ENCODE data around the gene RPL28. TPM values are rescaled to one million over a fixed set of nuclear protein-coding genes. Genes with fewer than 3 reads are reported as not detected.

RPL28 gene
- total RNA-seq, 1 donor: 829 TPM

DNA sequence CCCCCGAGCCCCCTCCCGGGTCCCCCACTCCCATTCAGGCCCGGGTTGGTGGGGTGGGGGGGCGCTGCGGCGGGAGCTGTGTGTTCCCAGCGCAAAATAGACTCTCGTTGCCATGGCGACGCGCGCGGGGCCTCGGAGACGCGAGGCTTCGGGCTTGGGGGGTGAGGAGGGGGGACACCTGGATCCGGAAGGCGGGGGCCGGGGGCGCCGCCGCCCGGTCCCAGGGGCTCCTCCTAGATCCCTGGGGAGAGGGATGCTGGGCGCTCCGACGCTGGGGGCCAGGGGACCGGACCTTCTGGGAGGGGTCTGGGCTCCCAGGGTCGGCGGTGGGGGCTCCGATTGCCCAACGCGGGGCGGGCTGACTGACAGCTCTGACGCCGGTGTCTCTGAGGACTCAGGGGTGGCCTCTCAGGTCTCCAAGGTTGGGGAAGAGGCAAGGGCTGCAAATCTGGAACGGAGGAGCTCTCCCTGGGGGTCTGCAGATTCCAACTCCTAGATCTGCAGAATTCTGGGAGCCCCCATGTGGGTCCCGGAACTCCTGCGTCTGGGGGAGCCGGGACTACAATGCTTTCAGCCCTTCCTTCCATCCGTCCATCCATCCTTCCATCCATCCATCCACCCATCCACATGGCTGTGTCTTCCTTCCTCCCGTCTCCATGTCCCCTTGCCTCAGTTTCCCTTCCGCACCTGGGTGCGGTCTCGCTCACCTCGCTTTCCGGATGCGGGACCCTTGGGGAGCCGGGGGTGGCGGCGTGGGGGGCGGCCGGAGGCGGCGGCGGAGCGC is 66.4 kb downstream of the RPL28 start:
- no peak for DNase-seq (ENCODE audit: low read depth)
- no peak overlapping the region for H3K4me3 ChIP-seq (ENCODE audit: low read depth, low read length)

More for the DNA sequence above, 66.4 kb downstream of the RPL28 start:
- TF ChIP-seq, protein P1, sequence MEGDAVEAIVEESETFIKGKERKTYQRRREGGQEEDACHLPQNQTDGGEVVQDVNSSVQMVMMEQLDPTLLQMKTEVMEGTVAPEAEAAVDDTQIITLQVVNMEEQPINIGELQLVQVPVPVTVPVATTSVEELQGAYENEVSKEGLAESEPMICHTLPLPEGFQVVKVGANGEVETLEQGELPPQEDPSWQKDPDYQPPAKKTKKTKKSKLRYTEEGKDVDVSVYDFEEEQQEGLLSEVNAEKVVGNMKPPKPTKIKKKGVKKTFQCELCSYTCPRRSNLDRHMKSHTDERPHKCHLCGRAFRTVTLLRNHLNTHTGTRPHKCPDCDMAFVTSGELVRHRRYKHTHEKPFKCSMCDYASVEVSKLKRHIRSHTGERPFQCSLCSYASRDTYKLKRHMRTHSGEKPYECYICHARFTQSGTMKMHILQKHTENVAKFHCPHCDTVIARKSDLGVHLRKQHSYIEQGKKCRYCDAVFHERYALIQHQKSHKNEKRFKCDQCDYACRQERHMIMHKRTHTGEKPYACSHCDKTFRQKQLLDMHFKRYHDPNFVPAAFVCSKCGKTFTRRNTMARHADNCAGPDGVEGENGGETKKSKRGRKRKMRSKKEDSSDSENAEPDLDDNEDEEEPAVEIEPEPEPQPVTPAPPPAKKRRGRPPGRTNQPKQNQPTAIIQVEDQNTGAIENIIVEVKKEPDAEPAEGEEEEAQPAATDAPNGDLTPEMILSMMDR (IDR thresholded peaks at IDR 0.05; ENCODE audit: insufficient read depth, low read length): no peak

Other genes with a start within 250 kb of the RPL28 start
- gene TNNT1, start 236.7 kb upstream of the RPL28 start, total RNA-seq (ENCODE audit: low replicate concordance): 1.1 and 4.3 TPM in 2 replicates
- not detected in 2 replicates for gene TNNI3, start 228.2 kb upstream of the RPL28 start, total RNA-seq (ENCODE audit: low replicate concordance)
- gene DNAAF3, start 219.3 kb upstream of the RPL28 start, total RNA-seq (ENCODE audit: low replicate concordance): 0.33 and 1.5 TPM in 2 replicates
- gene SYT5, start 205.6 kb upstream of the RPL28 start, total RNA-seq (ENCODE audit: low replicate concordance): 0.45 TPM in 1 of 2 replicates, not detected in the other
- 6.5 and 7.8 TPM in 2 replicates for gene PTPRH, start 176.4 kb upstream of the RPL28 start, total RNA-seq (ENCODE audit: low replicate concordance)
- gene TMEM86B, start 157.2 kb upstream of the RPL28 start, total RNA-seq (ENCODE audit: low replicate concordance): 1.7 and 1.8 TPM in 2 replicates
- gene PPP6R1, start 126.9 kb upstream of the RPL28 start, total RNA-seq (ENCODE audit: low replicate concordance): 39.0 and 41.5 TPM in 2 replicates
- 29.1 and 48.3 TPM in 2 replicates for gene HSPBP1, start 105.8 kb upstream of the RPL28 start, total RNA-seq (ENCODE audit: low replicate concordance)
- 5.2 and 9.0 TPM in 2 replicates for gene BRSK1, start 101.9 kb upstream of the RPL28 start, total RNA-seq (ENCODE audit: low replicate concordance)
- not detected in 2 replicates for gene TMEM150B, start 60.6 kb upstream of the RPL28 start, total RNA-seq (ENCODE audit: low replicate concordance)
- 6.7 and 22.2 TPM in 2 replicates for gene KMT5C, start 46.1 kb upstream of the RPL28 start, total RNA-seq (ENCODE audit: low replicate concordance)
- gene COX6B2, start 31.2 kb upstream of the RPL28 start, total RNA-seq (ENCODE audit: low replicate concordance): not detected in 2 replicates
- not detected in 2 replicates for gene GARIN5B, start 22.7 kb upstream of the RPL28 start, total RNA-seq (ENCODE audit: low replicate concordance)
- 1.6 and 2.2 TPM in 2 replicates for gene IL11, start 15.5 kb upstream of the RPL28 start, total RNA-seq (ENCODE audit: low replicate concordance)
- not detected in 2 replicates for gene TMEM190, start 9.1 kb upstream of the RPL28 start, total RNA-seq (ENCODE audit: low replicate concordance)
- gene TMEM238, start 1.6 kb upstream of the RPL28 start, total RNA-seq (ENCODE audit: low replicate concordance): not detected in 2 replicates
- gene UBE2S, start 21.9 kb downstream of the RPL28 start, total RNA-seq (ENCODE audit: low replicate concordance): 22.6 and 65.4 TPM in 2 replicates
- not detected in 2 replicates for gene SHISA7, start 57.4 kb downstream of the RPL28 start, total RNA-seq (ENCODE audit: low replicate concordance)
- 24.4 and 41.3 TPM in 2 replicates for gene ISOC2, start 75.7 kb downstream of the RPL28 start, total RNA-seq (ENCODE audit: low replicate concordance)
- gene C19orf85, start 78.8 kb downstream of the RPL28 start, total RNA-seq (ENCODE audit: low replicate concordance): not detected in 2 replicates
- gene ZNF628, start 90.7 kb downstream of the RPL28 start, total RNA-seq (ENCODE audit: low replicate concordance): 0.33 and 3.8 TPM in 2 replicates
- 8.3 and 17.5 TPM in 2 replicates for gene NAT14, start 99.3 kb downstream of the RPL28 start, total RNA-seq (ENCODE audit: low replicate concordance)
- gene SSC5D, start 102.5 kb downstream of the RPL28 start, total RNA-seq (ENCODE audit: low replicate concordance): 10.7 and 18.7 TPM in 2 replicates
- gene SBK2, start 151.2 kb downstream of the RPL28 start, total RNA-seq (ENCODE audit: low replicate concordance): not detected in 2 replicates
- 0.25 TPM in 1 of 2 replicates, not detected in the other for gene SBK3, start 159.6 kb downstream of the RPL28 start, total RNA-seq (ENCODE audit: low replicate concordance)
- 4.4 and 7.9 TPM in 2 replicates for gene ZNF579, start 194.9 kb downstream of the RPL28 start, total RNA-seq (ENCODE audit: low replicate concordance)
- 3.5 and 4.7 TPM in 2 replicates for gene FIZ1, start 213.6 kb downstream of the RPL28 start, total RNA-seq (ENCODE audit: low replicate concordance)
- gene ZNF524, start 214.4 kb downstream of the RPL28 start, total RNA-seq (ENCODE audit: low replicate concordance): 1.7 and 10.8 TPM in 2 replicates
- 0.08 and 1.5 TPM in 2 replicates for gene ZNF865, start 219.7 kb downstream of the RPL28 start, total RNA-seq (ENCODE audit: low replicate concordance)
- 2.8 and 4.8 TPM in 2 replicates for gene ZNF784, start 238.6 kb downstream of the RPL28 start, total RNA-seq (ENCODE audit: low replicate concordance)